Measurements from ENCODE around the gene PLA2G4E. TPM values are rescaled to one million over a fixed set of nuclear protein-coding genes. Genes with fewer than 3 reads are reported as not detected.

The PLA2G4E gene
- total and polyA plus RNA-seq, 2 donors (not counting 1 experiment from before 2014, with no cell fraction given) = not detected

DNA sequence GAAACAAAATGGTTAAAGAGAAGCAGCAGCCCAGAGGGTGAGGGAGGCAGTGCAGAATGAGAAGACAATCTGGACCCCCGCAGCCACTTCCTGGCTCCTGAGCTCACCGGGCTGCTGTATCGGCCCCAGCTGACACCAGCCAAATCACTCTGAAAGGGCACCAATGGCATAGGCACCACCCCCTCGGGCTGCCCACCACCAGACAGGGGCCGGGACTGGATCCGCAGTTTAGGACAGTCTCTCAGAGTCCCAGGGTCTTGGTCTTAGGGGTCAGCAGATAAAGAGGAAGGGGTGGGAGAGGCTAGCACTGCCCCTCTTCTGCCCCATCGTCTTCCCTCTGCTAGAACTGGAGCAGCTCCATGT is 30.6 kb downstream of the PLA2G4E start:
- Histone ChIP-seq H3K4me2 (ENCODE audit: extremely low read depth, insufficient read depth, low read length) (no peak overlapping the region), H3K9me3 (ENCODE audit: control insufficient read depth, insufficient read depth, low read depth, low read length) (no peaks in the 10 kb centered on the region), H2AFZ (ENCODE audit: low read length) (no peak overlapping the region), H3K27ac (ENCODE audit: insufficient read depth, low read length) (no peak overlapping the region), H3K9ac (ENCODE audit: insufficient read depth, low read length) (no peak overlapping the region), H3K27me3 (ENCODE audit: control insufficient read depth, insufficient read depth, low read length) (peaks cover 3% of the 10 kb centered on the region), H3K4me3 (replicated peaks in 1 of 4; ENCODE audit: control extremely low read depth in 1 of 4, insufficient read depth in 1 of 4, low read depth in 3 of 4, low read length in 4 of 4) (no peak overlapping the region), H3K79me2 (ENCODE audit: control insufficient read depth, insufficient read depth, low read length) (no peaks in the 10 kb centered on the region), H3K36me3 (ENCODE audit: control insufficient read depth, insufficient read depth, low read length) (no peaks in the 10 kb centered on the region), H4K20me1 (ENCODE audit: control insufficient read depth, extremely low read depth, insufficient read depth, low read length) (no peaks in the 10 kb centered on the region), H3K4me1 (ENCODE audit: control insufficient read depth, extremely low read depth, insufficient read depth, low read length) (no peaks in the 10 kb centered on the region)
- DNase-seq (ENCODE audit: low read depth in 2 of 2) = no peak
- no peak for TF ChIP-seq CTCF (conservative IDR thresholded peaks at IDR 0.05 in 1 of 2, IDR thresholded peaks at IDR 0.05 in 1 of 2; ENCODE audit: low read depth in 1 of 2, low read length in 2 of 2)
- TF ChIP-seq EZH2 (IDR thresholded peaks at IDR 0.05; ENCODE audit: low read length, missing control alignments) = no peak

GRCh38 chr15:41989573-41990242 is 31.1 kb downstream of the PLA2G4E start:
- Histone ChIP-seq H3K27ac (ENCODE audit: insufficient read depth, low read length) (no peak overlapping the region), H3K9ac (ENCODE audit: insufficient read depth, low read length) (no peak overlapping the region), H2AFZ (ENCODE audit: low read length) (no peak overlapping the region), H3K4me1 (ENCODE audit: control insufficient read depth, extremely low read depth, insufficient read depth, low read length) (no peaks in the 10 kb centered on the region), H3K36me3 (ENCODE audit: control insufficient read depth, insufficient read depth, low read length) (no peaks in the 10 kb centered on the region), H3K79me2 (ENCODE audit: control insufficient read depth, insufficient read depth, low read length) (no peaks in the 10 kb centered on the region), H3K4me2 (ENCODE audit: extremely low read depth, insufficient read depth, low read length) (no peak overlapping the region), H3K9me3 (ENCODE audit: control insufficient read depth, insufficient read depth, low read depth, low read length) (no peaks in the 10 kb centered on the region), H4K20me1 (ENCODE audit: control insufficient read depth, extremely low read depth, insufficient read depth, low read length) (no peaks in the 10 kb centered on the region), H3K27me3 (ENCODE audit: control insufficient read depth, insufficient read depth, low read length) (peaks cover 3% of the 10 kb centered on the region), H3K4me3 (replicated peaks in 1 of 4; ENCODE audit: control extremely low read depth in 1 of 4, insufficient read depth in 1 of 4, low read depth in 3 of 4, low read length in 4 of 4) (no peak overlapping the region)
- DNase-seq (ENCODE audit: low read depth in 2 of 2) = peak; percentile 42 to 68
- TF ChIP-seq CTCF (conservative IDR thresholded peaks at IDR 0.05 in 1 of 2, IDR thresholded peaks at IDR 0.05 in 1 of 2; ENCODE audit: low read depth in 1 of 2, low read length in 2 of 2) (peak; percentile 93 to 99), EZH2 (IDR thresholded peaks at IDR 0.05; ENCODE audit: low read length, missing control alignments) (no peak)

DNA sequence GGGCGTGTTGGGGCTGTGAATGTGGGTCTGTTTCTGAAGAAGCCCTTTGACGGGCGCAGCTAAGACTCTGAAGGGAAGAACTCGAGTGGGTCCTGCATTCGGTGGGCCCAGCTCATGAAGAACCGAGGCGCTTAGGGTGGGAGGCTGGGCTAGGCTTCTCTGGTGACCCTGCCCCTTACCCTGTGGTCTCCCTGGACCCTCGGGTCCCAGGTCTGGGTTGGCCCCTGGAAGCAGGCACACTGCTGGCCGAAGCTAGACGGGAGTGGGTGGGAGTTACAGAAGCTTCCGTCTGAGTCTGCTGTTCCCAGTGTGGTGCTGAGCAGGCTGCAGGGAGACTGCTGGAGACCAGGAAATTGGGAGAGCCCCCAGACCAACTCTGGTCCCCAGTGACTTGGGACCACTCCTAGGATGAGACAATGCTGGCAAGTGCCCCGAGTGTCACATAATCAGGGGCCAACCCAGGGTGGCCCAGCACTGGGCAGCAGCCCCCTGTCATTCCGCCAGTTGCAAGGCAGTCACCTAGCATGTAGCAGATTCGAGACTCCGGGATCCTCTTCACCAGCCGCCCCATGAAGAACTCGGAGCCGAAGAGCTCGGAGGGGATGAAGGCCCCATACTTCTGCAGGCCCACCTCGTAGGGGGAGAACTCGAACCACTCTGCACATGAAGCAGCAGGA is 31.8 kb downstream of the PLA2G4E start:
- H2AFZ ChIP-seq (ENCODE audit: low read length) = no peak overlapping the region
- H3K4me1 ChIP-seq (ENCODE audit: control insufficient read depth, extremely low read depth, insufficient read depth, low read length) = no peaks in the 10 kb centered on the region
- no peak overlapping the region for H3K4me2 ChIP-seq (ENCODE audit: extremely low read depth, insufficient read depth, low read length)
- H4K20me1 ChIP-seq (ENCODE audit: control insufficient read depth, extremely low read depth, insufficient read depth, low read length) = no peaks in the 10 kb centered on the region
- H3K27me3 ChIP-seq (ENCODE audit: control insufficient read depth, insufficient read depth, low read length) = peaks cover 5% of the 10 kb centered on the region
- no peak overlapping the region for H3K27ac ChIP-seq (ENCODE audit: insufficient read depth, low read length)
- H3K9me3 ChIP-seq (ENCODE audit: control insufficient read depth, insufficient read depth, low read depth, low read length) = no peaks in the 10 kb centered on the region
- TF ChIP-seq CTCF (conservative IDR thresholded peaks at IDR 0.05 in 1 of 2, IDR thresholded peaks at IDR 0.05 in 1 of 2; ENCODE audit: low read depth in 1 of 2, low read length in 2 of 2) (no peak), EZH2 (IDR thresholded peaks at IDR 0.05; ENCODE audit: low read length, missing control alignments) (no peak)
- DNase-seq (ENCODE audit: low read depth in 2 of 2) = no peak
- no peaks in the 10 kb centered on the region for H3K36me3 ChIP-seq (ENCODE audit: control insufficient read depth, insufficient read depth, low read length)
- H3K4me3 ChIP-seq (replicated peaks in 1 of 4; ENCODE audit: control extremely low read depth in 1 of 4, insufficient read depth in 1 of 4, low read depth in 3 of 4, low read length in 4 of 4) = no peak overlapping the region
- H3K79me2 ChIP-seq (ENCODE audit: control insufficient read depth, insufficient read depth, low read length) = no peaks in the 10 kb centered on the region
- no peak overlapping the region for H3K9ac ChIP-seq (ENCODE audit: insufficient read depth, low read length)

All from fibroblast of lung (primary cell).